Measurements from ENCODE around the gene GFOD2.

- no peak for TF ChIP-seq CTCF (IDR thresholded peaks at IDR 0.05)
- TF ChIP-seq POLR2A (IDR thresholded peaks at IDR 0.05) = no peak
These were observed 45.1 kb upstream of the GFOD2 start for GRCh38 chr16:67764158-67764667.
